Testis (tissue), 3 donors: ENCODE results near the gene NCBP1. TPM values are rescaled to one million over a fixed set of nuclear protein-coding genes. Genes with fewer than 3 reads are reported as not detected.

ENCODE experiments used
- DNase-seq: peaks from one replicate; pipeline ENCODE4 v3.0.0-alpha.2; 2019
- H3K27ac ChIP-seq, 2 donors: fragments of 200-600 bp; sonication (generic); one replicate each; pipeline ENCODE4 v1.5.1; 2019
- H3K27me3 ChIP-seq: fragments of 200-600 bp; sonication (generic); one replicate; pipeline ENCODE4 v1.5.1; 2019
- H3K36me3 ChIP-seq: fragments of 200-600 bp; sonication (generic); one replicate; pipeline ENCODE4 v1.5.1; 2017; ENCODE audit warnings: low read depth; ENCODE audit errors: missing control alignments
- H3K4me1 ChIP-seq: fragments of 200-600 bp; sonication (generic); one replicate; pipeline ENCODE4 v1.5.1; 2019
- H3K4me3 ChIP-seq, 2 donors: fragments of 200-600 bp; sonication (generic); one replicate each; pipeline ENCODE4 v1.5.1; 2017 to 2019
- H3K9me3 ChIP-seq: fragments of 200-600 bp; sonication (generic); one replicate; pipeline ENCODE4 v1.5.1; 2017
- CTCF ChIP-seq, 3 experiments: fragments of 450-650 bp in 2 of 3; fragments of 200-600 bp in 1 of 3; sonication (generic) in 1 of 3; IDR thresholded peaks; one replicate each; pipeline ENCODE4 v1.5.1; 2016 to 2019; ENCODE audit warnings: antibody characterized with exemption in 3 of 3, mild to moderate bottlenecking in 2 of 3, moderate library complexity in 1 of 3
- POLR2A ChIP-seq: fragments of 450-650 bp; IDR thresholded peaks from one replicate; pipeline ENCODE4 v1.6.1; 2017; ENCODE audit warnings: antibody characterized with exemption, mild to moderate bottlenecking, moderate library complexity
- WGBS, 2 donors: methylation state at CpG; one replicate each; pipeline ENCODE4 v1.1.5; 2018; 5-methylcytosine and 5-hydroxymethylcytosine counted together
- intact Hi-C: fragments of 100-400 bp; cut with DNase I; formaldehyde crosslinking; loops from one replicate; pipeline ENCODE4 v1.15.1; 2023; ENCODE audit warnings: low total_unique reads
- polyA plus RNA-seq: library from polyadenylated mRNA; stranded (reverse); fragments of 350-450 nt; fragmentation: Illumina TruSeq; extraction: RNeasy Lipid Tissue Mini Kit (QIAGEN cat#74804); gene quantifications from one replicate; pipeline ENCODE4 v1.2.3, GENCODE V29; 2014; ENCODE audit warnings: low read depth, low replicate concordance; ENCODE audit not compliant: insufficient read depth
- total RNA-seq, 2 donors: library from RNA; depleted of rRNA; stranded (reverse); fragments of >200 nt; gene quantifications; one replicate each; pipeline ENCODE4 v1.2.3, GENCODE V29; 2016

Gene NCBP1
- total and polyA plus RNA-seq, 3 donors from 2014 or later = 36.6 to 41.7 (median 36.9) TPM

GRCh38 chr9:97651646-97652045 is 18.0 kb downstream of the NCBP1 start:
- DNase-seq = no peak
- no peak overlapping the region for H3K27ac ChIP-seq
- TF ChIP-seq CTCF (IDR thresholded peaks at IDR 0.05) (no peak), POLR2A (no peak)
- H3K4me3 ChIP-seq = no peak overlapping the region
- H3K36me3 ChIP-seq = no peaks in the 10 kb centered on the region
- no peaks in the 10 kb centered on the region for H3K4me1 ChIP-seq
- no peaks in the 10 kb centered on the region for H3K9me3 ChIP-seq
- intact Hi-C loops = no loop called here
- WGBS, 2 donors = 78 to 88% methylated on average over 3 of the region's 3 CpGs
- no peaks in the 10 kb centered on the region for H3K27me3 ChIP-seq

GRCh38 chr9:97658707-97659106 is 25.1 kb downstream of the NCBP1 start:
- Histone ChIP-seq H3K27ac (no peak overlapping the region), H3K27me3 (no peaks in the 10 kb centered on the region), H3K36me3 (no peaks in the 10 kb centered on the region), H3K4me1 (no peaks in the 10 kb centered on the region), H3K4me3 (no peak overlapping the region), H3K9me3 (no peaks in the 10 kb centered on the region)
- intact Hi-C loops = no loop called here
- 78 to 87% methylated on average over 1 of the region's 1 CpG for WGBS, 2 donors
- DNase-seq = no peak
- no peak for TF ChIP-seq POLR2A
- no peak for TF ChIP-seq CTCF (IDR thresholded peaks at IDR 0.05)

GRCh38 chr9:97659771-97660170 is 26.1 kb downstream of the NCBP1 start:
- 82 to 85% methylated on average over 3 of the region's 3 CpGs for WGBS, 2 donors
- no peak for DNase-seq
- intact Hi-C loops = no loop called here
- Histone ChIP-seq H3K9me3 (no peaks in the 10 kb centered on the region), H3K4me3 (no peak overlapping the region), H3K36me3 (no peaks in the 10 kb centered on the region), H3K27me3 (no peaks in the 10 kb centered on the region), H3K4me1 (no peaks in the 10 kb centered on the region), H3K27ac (peak overlapping the region in 1 of 2 donors; percentile 20)
- TF ChIP-seq POLR2A (no peak), CTCF (IDR thresholded peaks at IDR 0.05) (no peak)

GRCh38 chr9:97660340-97660739 is 26.7 kb downstream of the NCBP1 start:
- intact Hi-C loops = no loop called here
- 82 to 83% methylated on average over 5 of the region's 5 CpGs for WGBS, 2 donors
- Histone ChIP-seq H3K27me3 (no peaks in the 10 kb centered on the region), H3K4me3 (no peak overlapping the region), H3K27ac (peak overlapping the region in 1 of 2 donors; percentile 20), H3K9me3 (no peaks in the 10 kb centered on the region), H3K36me3 (no peaks in the 10 kb centered on the region), H3K4me1 (no peaks in the 10 kb centered on the region)
- no peak for DNase-seq
- TF ChIP-seq CTCF (IDR thresholded peaks at IDR 0.05) (no peak), POLR2A (no peak)

GRCh38 chr9:97660847-97661246 is 27.2 kb downstream of the NCBP1 start:
- no peak overlapping the region for H3K27ac ChIP-seq
- 82 to 95% methylated on average over 2 of the region's 2 CpGs for WGBS, 2 donors

More at GRCh38 chr9:97660847-97661246, 27.2 kb downstream of the NCBP1 start:
- H3K36me3 ChIP-seq = no peaks in the 10 kb centered on the region
- no peak overlapping the region for H3K4me3 ChIP-seq
- H3K27me3 ChIP-seq = no peaks in the 10 kb centered on the region
- DNase-seq = no peak
- TF ChIP-seq POLR2A = no peak
- TF ChIP-seq CTCF (IDR thresholded peaks at IDR 0.05) = no peak
- intact Hi-C loops = no loop called here
- H3K9me3 ChIP-seq = no peaks in the 10 kb centered on the region
- no peaks in the 10 kb centered on the region for H3K4me1 ChIP-seq
